ENCODE measurements around the gene GNS.

DNA sequence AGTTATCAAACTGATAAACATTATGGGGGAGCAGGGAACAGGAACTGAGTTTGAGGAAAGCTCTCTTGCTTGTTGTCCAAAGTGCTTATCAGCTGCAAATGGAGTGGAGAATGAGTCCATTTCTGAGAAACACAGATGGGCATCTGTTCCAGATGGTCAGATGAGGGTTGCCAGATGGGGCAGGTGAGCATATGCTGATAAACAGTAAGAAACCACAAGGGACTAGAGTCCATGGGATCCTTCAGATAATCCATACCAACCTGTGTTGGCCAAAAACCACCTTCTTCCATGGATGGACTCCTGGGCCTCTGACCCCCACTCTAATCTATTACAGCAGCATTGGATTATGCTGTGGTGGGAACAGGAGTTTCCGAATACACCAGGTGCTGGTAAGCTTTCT is 38.3 kb downstream of the GNS start:
- TF ChIP-seq CEBPB (IDR thresholded peaks at IDR 0.05; ENCODE audit: borderline replicate concordance in 1 of 2, low read depth in 2 of 2, low read length in 2 of 2): no peak
- TF ChIP-seq TCF7 (IDR thresholded peaks at IDR 0.05; ENCODE audit: borderline replicate concordance): no peak
- no peak for TF ChIP-seq MYB (IDR thresholded peaks at IDR 0.05; ENCODE audit: borderline replicate concordance, low read depth, low read length)
- no peak for TF ChIP-seq TCF12 (IDR thresholded peaks at IDR 0.05; ENCODE audit: low read depth, low read length)
- no peak for TF ChIP-seq HDGF (IDR thresholded peaks at IDR 0.05)
- TF ChIP-seq, protein P1, sequence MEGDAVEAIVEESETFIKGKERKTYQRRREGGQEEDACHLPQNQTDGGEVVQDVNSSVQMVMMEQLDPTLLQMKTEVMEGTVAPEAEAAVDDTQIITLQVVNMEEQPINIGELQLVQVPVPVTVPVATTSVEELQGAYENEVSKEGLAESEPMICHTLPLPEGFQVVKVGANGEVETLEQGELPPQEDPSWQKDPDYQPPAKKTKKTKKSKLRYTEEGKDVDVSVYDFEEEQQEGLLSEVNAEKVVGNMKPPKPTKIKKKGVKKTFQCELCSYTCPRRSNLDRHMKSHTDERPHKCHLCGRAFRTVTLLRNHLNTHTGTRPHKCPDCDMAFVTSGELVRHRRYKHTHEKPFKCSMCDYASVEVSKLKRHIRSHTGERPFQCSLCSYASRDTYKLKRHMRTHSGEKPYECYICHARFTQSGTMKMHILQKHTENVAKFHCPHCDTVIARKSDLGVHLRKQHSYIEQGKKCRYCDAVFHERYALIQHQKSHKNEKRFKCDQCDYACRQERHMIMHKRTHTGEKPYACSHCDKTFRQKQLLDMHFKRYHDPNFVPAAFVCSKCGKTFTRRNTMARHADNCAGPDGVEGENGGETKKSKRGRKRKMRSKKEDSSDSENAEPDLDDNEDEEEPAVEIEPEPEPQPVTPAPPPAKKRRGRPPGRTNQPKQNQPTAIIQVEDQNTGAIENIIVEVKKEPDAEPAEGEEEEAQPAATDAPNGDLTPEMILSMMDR (IDR thresholded peaks at IDR 0.05 in 2 of 3, conservative IDR thresholded peaks at IDR 0.05 in 1 of 3; ENCODE audit: control insufficient read depth in 2 of 3, extremely low read depth in 1 of 3, insufficient read depth in 1 of 3, low read depth in 3 of 3, low read length in 3 of 3): no peak
- TF ChIP-seq SMARCA5 (IDR thresholded peaks at IDR 0.05): no peak
- no peak for TF ChIP-seq ATF7 (IDR thresholded peaks at IDR 0.05; ENCODE audit: low read depth)

Measured in GM12878 (cell line).